ENCODE results near the gene NDE1. TPM values are rescaled to one million over a fixed set of nuclear protein-coding genes. Genes with fewer than 3 reads are reported as not detected.

Gene NDE1
- total and polyA plus RNA-seq, 9 of the 15 experiments (the other 6 are each of a cell fraction or from before 2014, with no cell fraction given), result 3.1 to 59.9 (median 30.0) TPM

DNA sequence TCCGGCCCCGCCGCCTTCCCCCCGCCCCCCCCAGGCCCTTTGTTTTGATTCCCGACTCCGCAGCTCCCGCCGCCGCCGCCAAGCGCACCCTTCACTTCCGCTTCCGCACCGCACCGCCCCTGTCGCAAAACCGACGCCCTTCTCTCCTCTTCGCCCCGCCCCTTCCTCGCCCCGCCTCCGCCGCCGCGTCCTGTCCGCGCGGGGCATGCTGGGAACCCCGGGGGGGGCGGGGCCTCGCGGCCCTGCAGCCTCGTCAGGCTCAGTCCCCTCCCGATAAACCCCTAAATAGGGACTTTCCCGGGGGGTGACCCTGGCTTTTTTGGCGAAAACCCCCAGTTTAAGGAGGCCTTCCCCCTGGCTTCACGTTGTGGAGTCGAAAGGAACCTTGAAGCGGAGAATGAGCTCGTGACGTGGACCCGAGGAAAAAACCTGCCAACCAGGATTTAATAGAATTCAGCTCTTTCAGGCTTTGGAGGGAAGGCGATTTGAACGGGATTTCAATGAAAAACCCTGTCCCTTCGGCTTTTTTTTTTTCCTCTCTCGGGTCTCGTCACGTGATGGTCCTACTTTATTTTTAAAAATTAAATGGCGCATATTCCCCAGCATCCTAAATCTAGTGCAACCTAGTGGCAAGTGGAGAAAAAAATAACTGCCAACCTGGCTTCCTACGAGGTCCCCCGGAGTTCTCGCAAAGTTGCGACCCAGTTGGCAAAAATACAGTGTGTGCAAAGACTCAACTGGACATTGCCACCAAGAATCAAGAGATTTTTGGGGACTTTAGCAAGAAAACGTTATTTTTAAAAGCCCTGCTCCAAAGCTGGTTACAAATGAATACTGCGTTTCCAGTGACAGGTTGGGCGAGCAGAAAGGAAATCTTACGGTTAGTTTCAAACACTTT, 6.7 kb upstream of the NDE1 start, which contains the start of gene MARF1 (continued):
- TF ChIP-seq, protein P1, sequence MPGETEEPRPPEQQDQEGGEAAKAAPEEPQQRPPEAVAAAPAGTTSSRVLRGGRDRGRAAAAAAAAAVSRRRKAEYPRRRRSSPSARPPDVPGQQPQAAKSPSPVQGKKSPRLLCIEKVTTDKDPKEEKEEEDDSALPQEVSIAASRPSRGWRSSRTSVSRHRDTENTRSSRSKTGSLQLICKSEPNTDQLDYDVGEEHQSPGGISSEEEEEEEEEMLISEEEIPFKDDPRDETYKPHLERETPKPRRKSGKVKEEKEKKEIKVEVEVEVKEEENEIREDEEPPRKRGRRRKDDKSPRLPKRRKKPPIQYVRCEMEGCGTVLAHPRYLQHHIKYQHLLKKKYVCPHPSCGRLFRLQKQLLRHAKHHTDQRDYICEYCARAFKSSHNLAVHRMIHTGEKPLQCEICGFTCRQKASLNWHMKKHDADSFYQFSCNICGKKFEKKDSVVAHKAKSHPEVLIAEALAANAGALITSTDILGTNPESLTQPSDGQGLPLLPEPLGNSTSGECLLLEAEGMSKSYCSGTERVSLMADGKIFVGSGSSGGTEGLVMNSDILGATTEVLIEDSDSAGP (CRISPR knock-in tag; IDR thresholded peaks at IDR 0.05), result no peak
- TF ChIP-seq, protein P2, sequence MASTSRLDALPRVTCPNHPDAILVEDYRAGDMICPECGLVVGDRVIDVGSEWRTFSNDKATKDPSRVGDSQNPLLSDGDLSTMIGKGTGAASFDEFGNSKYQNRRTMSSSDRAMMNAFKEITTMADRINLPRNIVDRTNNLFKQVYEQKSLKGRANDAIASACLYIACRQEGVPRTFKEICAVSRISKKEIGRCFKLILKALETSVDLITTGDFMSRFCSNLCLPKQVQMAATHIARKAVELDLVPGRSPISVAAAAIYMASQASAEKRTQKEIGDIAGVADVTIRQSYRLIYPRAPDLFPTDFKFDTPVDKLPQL (IDR thresholded peaks at IDR 0.05; ENCODE audit: extremely low read depth, insufficient read length), result no peak
- TF ChIP-seq NR1H2 (CRISPR knock-in tag; IDR thresholded peaks at IDR 0.05) (no peak), CHCHD3 (CRISPR knock-in tag; IDR thresholded peaks at IDR 0.05) (peak; percentile 94), SP2 (IDR thresholded peaks at IDR 0.05; ENCODE audit: extremely low read depth, low read depth, low read length, poor library complexity, severe bottlenecking) (no peak), TAL1 (IDR thresholded peaks at IDR 0.05) (no peak), GABPB2 (CRISPR knock-in tag; conservative IDR thresholded peaks at IDR 0.05) (no peak), SMAD1 (IDR thresholded peaks at IDR 0.05; ENCODE audit: low read depth, low read length, partially characterized antibody) (no peak), ZNF146 (CRISPR knock-in tag; IDR thresholded peaks at IDR 0.05; ENCODE audit: unreplicated experiment) (no peak), NR2C2 (CRISPR knock-in tag; IDR thresholded peaks at IDR 0.05) (no peak), NR2C2 (tag; IDR thresholded peaks at IDR 0.05) (peak; percentile 3; the same call in 1 of the 2 replicates), CREB1 (IDR thresholded peaks at IDR 0.05) (peak; percentile 67), CREB1 (CRISPR knock-in tag; IDR thresholded peaks at IDR 0.05) (peak; percentile 13; the same call in 1 of the 2 replicates), CBX3 (IDR thresholded peaks at IDR 0.05; ENCODE audit: borderline replicate concordance in 1 of 2, low read length in 2 of 2) (no peak), ZNF586 (CRISPR knock-in tag; conservative IDR thresholded peaks at IDR 0.05) (no peak), SMARCC2 (IDR thresholded peaks at IDR 0.05; ENCODE audit: low read depth) (peak; percentile 34; the same call in 1 of the 2 replicates), ZNF79 (CRISPR knock-in tag; IDR thresholded peaks at IDR 0.05; ENCODE audit: low read depth) (no peak), ASH1L (IDR thresholded peaks at IDR 0.05; ENCODE audit: borderline replicate concordance, low read depth, partially characterized antibody) (no peak), ZNF707 (CRISPR knock-in tag; conservative IDR thresholded peaks at IDR 0.05) (no peak), ZNF253 (CRISPR knock-in tag; conservative IDR thresholded peaks at IDR 0.05) (no peak)
- TF ChIP-seq, protein P3, sequence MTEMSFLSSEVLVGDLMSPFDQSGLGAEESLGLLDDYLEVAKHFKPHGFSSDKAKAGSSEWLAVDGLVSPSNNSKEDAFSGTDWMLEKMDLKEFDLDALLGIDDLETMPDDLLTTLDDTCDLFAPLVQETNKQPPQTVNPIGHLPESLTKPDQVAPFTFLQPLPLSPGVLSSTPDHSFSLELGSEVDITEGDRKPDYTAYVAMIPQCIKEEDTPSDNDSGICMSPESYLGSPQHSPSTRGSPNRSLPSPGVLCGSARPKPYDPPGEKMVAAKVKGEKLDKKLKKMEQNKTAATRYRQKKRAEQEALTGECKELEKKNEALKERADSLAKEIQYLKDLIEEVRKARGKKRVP (CRISPR knock-in tag; IDR thresholded peaks at IDR 0.05), result peak; percentile 18; the same call in 1 of the 2 replicates
- TF ChIP-seq, protein P4, sequence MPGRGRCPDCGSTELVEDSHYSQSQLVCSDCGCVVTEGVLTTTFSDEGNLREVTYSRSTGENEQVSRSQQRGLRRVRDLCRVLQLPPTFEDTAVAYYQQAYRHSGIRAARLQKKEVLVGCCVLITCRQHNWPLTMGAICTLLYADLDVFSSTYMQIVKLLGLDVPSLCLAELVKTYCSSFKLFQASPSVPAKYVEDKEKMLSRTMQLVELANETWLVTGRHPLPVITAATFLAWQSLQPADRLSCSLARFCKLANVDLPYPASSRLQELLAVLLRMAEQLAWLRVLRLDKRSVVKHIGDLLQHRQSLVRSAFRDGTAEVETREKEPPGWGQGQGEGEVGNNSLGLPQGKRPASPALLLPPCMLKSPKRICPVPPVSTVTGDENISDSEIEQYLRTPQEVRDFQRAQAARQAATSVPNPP (IDR thresholded peaks at IDR 0.05; ENCODE audit: borderline replicate concordance, insufficient read depth, insufficient read length), result no peak
- TF ChIP-seq, protein P5, sequence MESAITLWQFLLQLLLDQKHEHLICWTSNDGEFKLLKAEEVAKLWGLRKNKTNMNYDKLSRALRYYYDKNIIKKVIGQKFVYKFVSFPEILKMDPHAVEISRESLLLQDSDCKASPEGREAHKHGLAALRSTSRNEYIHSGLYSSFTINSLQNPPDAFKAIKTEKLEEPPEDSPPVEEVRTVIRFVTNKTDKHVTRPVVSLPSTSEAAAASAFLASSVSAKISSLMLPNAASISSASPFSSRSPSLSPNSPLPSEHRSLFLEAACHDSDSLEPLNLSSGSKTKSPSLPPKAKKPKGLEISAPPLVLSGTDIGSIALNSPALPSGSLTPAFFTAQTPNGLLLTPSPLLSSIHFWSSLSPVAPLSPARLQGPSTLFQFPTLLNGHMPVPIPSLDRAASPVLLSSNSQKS (CRISPR knock-in tag; IDR thresholded peaks at IDR 0.05), result no peak
